HEK293T (cell line): ENCODE results near the gene WFDC5.
"Not testable (repeated sequence)": the region's sequence is repeated elsewhere in the genome, so short reads cannot be mapped to it uniquely, and the experiment has no call there.

ENCODE experiments used
- CTCF ChIA-PET: fragments of 350-600 bp; formaldehyde crosslinking; extraction: SDS; loops from one replicate; lab custom pipeline; 2021; ENCODE audit warnings: antibody characterized with exemption, inconsistent platforms; lab: Yijun Ruan, JAX
- POLR2A ChIA-PET: fragments of 350-600 bp; formaldehyde crosslinking; extraction: SDS; loops from one replicate; lab custom pipeline; 2020; ENCODE audit warnings: antibody characterized with exemption, inconsistent platforms; lab: Yijun Ruan, JAX
- DNase-seq: peaks from one replicate; pipeline ENCODE4 v3.0.0; 2012; ENCODE audit warnings: mixed read lengths; ENCODE audit errors: extremely low spot score
- ARNT ChIP-seq: fragments of 450-650 bp; IDR thresholded peaks from 2 replicates; pipeline ENCODE4 v1.6.1; 2017; ENCODE audit warnings: mild to moderate bottlenecking
- BHLHE40 ChIP-seq: fragments of 450-650 bp; IDR thresholded peaks from 2 replicates; pipeline ENCODE4 v1.6.1; 2016; ENCODE audit warnings: mild to moderate bottlenecking, moderate library complexity, borderline replicate concordance
- CTBP1 ChIP-seq: fragments of 450-650 bp; IDR thresholded peaks from 2 replicates; pipeline ENCODE4 v1.6.1; 2016; ENCODE audit warnings: borderline replicate concordance
- ELF4 ChIP-seq: fragments of 450-650 bp; IDR thresholded peaks from 2 replicates; pipeline ENCODE4 v1.6.1; 2017; ENCODE audit warnings: antibody characterized with exemption
- FOXA1 ChIP-seq: fragments of 450-650 bp; IDR thresholded peaks from 2 replicates; pipeline ENCODE4 v1.6.1; 2016; ENCODE audit warnings: mild to moderate bottlenecking
- FOXK2 ChIP-seq: fragments of 450-650 bp; IDR thresholded peaks from 2 replicates; pipeline ENCODE4 v1.6.1; 2016; ENCODE audit warnings: mild to moderate bottlenecking
- FOXM1 ChIP-seq: fragments of 450-650 bp; IDR thresholded peaks from 2 replicates; pipeline ENCODE4 v1.6.1; 2017; ENCODE audit warnings: mild to moderate bottlenecking, borderline replicate concordance
- HDGF ChIP-seq: fragments of 450-650 bp; IDR thresholded peaks from 2 replicates; pipeline ENCODE4 v1.6.1; 2017; ENCODE audit warnings: antibody characterized with exemption, borderline replicate concordance
- L3MBTL2 ChIP-seq: fragments of 450-650 bp; conservative IDR thresholded peaks from 2 replicates; pipeline ENCODE4 v1.6.1; 2016; ENCODE audit warnings: mild to moderate bottlenecking
- LEF1 ChIP-seq: fragments of 450-650 bp; IDR thresholded peaks from 2 replicates; pipeline ENCODE4 v1.6.1; 2017; ENCODE audit warnings: mild to moderate bottlenecking, borderline replicate concordance
- NFRKB ChIP-seq: fragments of 450-650 bp; IDR thresholded peaks from 2 replicates; pipeline ENCODE4 v1.6.1; 2016; ENCODE audit warnings: mild to moderate bottlenecking, moderate library complexity
- SP1 ChIP-seq: fragments of 450-650 bp; IDR thresholded peaks from 2 replicates; pipeline ENCODE4 v1.6.1; 2017
- SUZ12 ChIP-seq: fragments of 450-650 bp; IDR thresholded peaks from 2 replicates; pipeline ENCODE4 v1.6.1; 2016; ENCODE audit warnings: mild to moderate bottlenecking
- TARDBP ChIP-seq: fragments of 450-650 bp; IDR thresholded peaks from 2 replicates; pipeline ENCODE4 v1.6.1; 2016
- ZNF384 ChIP-seq: fragments of 450-650 bp; IDR thresholded peaks from 2 replicates; pipeline ENCODE4 v1.6.1; 2016
- TF ChIP-seq, protein P1 (sequence below): fragments of 450-650 bp; IDR thresholded peaks from 2 replicates; pipeline ENCODE4 v1.6.1; 2016

The WFDC5 gene

DNA sequence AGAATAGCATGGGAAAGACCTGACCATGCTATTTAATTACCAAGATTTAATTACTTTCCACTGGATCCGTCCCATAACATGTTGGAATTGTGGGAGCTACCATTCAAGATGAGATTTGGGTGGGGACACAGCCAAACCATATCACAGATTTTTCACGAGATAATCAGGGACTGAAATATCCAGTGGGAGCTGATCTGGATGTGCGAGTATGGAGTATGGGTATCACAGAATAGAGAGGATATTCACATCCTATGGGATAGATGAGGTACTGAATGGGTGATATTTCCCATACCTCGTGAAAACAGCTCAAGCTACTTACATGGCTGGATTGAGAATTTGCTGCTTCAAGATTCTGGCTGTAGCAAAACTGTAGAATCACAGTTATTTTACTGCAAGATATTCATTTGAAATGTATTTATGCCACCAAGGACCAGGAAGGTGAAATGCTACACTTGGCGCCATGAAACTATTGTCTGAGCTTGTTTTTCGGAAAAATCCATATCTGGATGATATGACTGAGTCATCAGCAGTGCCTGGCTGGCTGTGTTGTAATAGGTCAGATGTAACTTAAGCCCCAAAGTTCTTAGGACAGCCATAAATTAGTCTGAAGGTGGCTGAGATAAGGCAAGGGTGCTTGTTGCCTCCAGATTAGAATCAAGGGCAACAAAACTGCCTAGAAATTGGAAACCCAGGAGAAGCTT is 43.9 kb downstream of the WFDC5 start:
- CTCF ChIA-PET: interaction anchor here (0.8 to 2.7 kb wide), 4 partner anchors 23 to 42 kb away, joined by 3 to 12 read pairs (median 6); no protein-coding TSS in a partner anchor
- POLR2A ChIA-PET: interaction anchor here (0.5 to 0.6 kb wide), 2 partner anchors 29 to 36 kb away, joined by 3 read pairs; no protein-coding TSS in a partner anchor
- TF ChIP-seq FOXA1 (no peak), FOXK2 (no peak)
- peak; percentile 38 for DNase-seq

DNA sequence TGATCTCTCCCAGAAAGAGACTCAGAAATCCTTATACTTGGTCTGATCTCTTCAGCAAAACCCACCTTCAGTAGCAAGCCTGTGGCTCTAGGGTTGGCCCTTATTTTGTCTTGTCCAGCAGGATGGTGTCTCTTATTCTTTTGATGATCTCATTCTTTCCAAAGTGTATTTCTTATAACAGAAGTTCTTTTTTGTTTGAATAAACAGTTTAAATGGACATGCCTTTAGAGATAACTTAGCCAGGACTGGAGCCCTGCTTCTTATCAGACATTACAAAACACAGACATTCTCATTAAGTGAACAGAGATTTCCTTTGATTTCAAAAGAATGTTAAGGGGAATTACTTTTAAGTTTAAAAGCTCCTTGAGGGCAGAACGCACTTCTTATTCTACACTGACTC is 45.7 kb downstream of the WFDC5 start:
- no peak for DNase-seq
- ChIA-PET CTCF (no interaction called here), POLR2A (no interaction called here)
- TF ChIP-seq ARNT: no peak
- TF ChIP-seq TARDBP: no peak
- no peak for TF ChIP-seq SP1
- no peak for TF ChIP-seq ZNF384
- no peak for TF ChIP-seq L3MBTL2
- TF ChIP-seq FOXA1: no peak

DNA sequence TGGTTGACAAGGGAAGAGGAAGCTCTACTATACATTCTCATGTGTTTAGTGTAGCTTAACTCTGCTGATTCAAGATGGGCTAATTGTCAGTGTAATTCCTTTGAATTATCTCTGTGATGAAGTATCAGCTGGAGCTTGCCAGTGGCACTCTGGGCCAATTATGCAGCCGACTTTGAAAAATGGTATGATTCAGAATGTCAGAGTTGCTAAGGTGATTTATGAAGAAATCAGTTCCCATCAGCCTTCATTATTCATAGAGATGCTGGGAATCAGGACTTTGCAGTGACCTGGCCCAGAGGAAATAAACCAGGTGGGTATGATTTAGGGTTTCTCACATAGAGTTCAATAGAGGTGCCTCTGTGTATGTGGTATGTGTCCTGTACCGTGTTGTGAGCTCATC is 47.4 kb downstream of the WFDC5 start:
- CTCF ChIA-PET: no interaction called here
- no peak for DNase-seq
- POLR2A ChIA-PET: no interaction called here
- TF ChIP-seq SUZ12 (no peak), ELF4 (no peak), HDGF (no peak), ARNT (no peak), FOXA1 (no peak), FOXM1 (no peak), LEF1 (no peak), L3MBTL2 (no peak), TARDBP (no peak), NFRKB (no peak), ZNF384 (no peak), FOXK2 (no peak), CTBP1 (no peak), BHLHE40 (no peak), SP1 (no peak)
- TF ChIP-seq, protein P1, sequence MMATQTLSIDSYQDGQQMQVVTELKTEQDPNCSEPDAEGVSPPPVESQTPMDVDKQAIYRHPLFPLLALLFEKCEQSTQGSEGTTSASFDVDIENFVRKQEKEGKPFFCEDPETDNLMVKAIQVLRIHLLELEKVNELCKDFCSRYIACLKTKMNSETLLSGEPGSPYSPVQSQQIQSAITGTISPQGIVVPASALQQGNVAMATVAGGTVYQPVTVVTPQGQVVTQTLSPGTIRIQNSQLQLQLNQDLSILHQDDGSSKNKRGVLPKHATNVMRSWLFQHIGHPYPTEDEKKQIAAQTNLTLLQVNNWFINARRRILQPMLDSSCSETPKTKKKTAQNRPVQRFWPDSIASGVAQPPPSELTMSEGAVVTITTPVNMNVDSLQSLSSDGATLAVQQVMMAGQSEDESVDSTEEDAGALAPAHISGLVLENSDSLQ: no peak

DNA sequence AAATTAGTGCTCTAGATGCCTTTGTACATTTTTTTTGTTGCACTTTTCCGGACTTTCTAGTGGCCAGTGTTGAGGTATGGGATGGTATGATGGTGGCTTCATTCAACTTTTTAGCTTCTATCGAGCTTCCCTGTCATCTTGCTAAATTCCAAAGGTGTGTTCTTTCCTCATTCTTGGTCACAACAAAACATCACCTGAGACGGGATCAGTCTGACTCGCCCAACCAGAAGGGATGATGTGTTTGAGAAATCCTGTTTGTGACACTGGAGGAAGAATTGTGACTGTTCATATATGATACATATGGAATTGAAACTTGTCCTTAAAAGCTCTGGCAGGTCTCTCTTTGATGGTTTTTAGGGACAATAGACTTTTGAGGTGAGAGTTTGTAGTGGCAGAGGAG is 47.9 kb downstream of the WFDC5 start:
- CTCF ChIA-PET: no interaction called here
- POLR2A ChIA-PET: no interaction called here
- no peak for TF ChIP-seq ZNF384
- TF ChIP-seq, protein P1: no peak
- TF ChIP-seq ELF4: no peak
- TF ChIP-seq FOXM1: no peak
- TF ChIP-seq SP1: no peak
- no peak for TF ChIP-seq NFRKB
- TF ChIP-seq HDGF: no peak
- TF ChIP-seq CTBP1: no peak
- TF ChIP-seq FOXA1: no peak
- no peak for TF ChIP-seq BHLHE40
- no peak for TF ChIP-seq LEF1
- no peak for TF ChIP-seq TARDBP
- TF ChIP-seq ARNT: no peak
- no peak for TF ChIP-seq FOXK2
- TF ChIP-seq L3MBTL2: no peak
- no peak for TF ChIP-seq SUZ12
- DNase-seq: no peak

DNA sequence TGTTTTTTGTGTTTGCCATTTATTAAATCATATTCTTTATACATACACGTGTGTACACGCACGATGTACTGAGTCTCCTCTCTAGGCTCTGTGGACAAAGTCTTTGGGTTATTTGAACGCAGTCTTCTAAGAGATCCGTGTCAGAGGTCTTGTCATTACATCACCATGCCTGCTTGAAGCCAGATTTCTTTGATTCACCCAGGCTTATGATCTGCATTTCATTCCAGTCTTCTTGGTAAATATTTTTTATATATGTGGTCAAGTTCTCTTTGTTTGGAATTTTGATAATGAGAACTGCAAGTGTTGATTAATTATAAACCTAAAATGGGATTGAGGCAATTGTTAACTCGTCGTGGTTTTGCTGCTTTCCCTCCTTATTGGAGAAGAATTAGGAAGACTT is 48.6 kb downstream of the WFDC5 start:
- ChIA-PET CTCF (no interaction called here), POLR2A (no interaction called here)
- DNase-seq: no peak
- TF ChIP-seq FOXK2: no peak
- TF ChIP-seq CTBP1: no peak
- no peak for TF ChIP-seq SUZ12
- no peak for TF ChIP-seq SP1
- TF ChIP-seq LEF1: no peak

DNA sequence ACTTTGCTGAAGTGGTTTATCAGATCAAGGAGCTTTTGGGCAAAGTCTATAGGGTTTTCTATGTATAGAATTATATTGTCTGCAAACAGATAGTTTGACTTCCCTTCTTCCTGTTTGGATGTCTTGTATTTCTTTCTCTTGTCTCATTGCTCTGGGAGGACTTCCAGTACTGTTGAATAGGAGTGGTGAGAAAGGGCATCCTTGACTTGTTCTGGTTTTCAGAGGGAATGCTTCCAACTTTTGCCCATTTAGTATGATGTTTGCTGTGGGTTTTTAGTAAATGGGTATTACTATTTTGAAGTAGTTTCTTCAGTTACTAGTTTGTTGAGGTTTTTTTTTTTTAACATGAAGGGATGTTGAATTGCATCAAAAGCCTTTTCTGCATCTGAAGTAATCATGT is 50.2 kb downstream of the WFDC5 start:
- ChIA-PET POLR2A (no interaction called here), CTCF (no interaction called here)
- DNase-seq: no peak
- TF ChIP-seq FOXA1 (no peak), BHLHE40 (no peak), LEF1 (no peak), ELF4 (no peak), SUZ12 (no peak), SP1 (no peak), HDGF (no peak), ARNT (no peak)

DNA sequence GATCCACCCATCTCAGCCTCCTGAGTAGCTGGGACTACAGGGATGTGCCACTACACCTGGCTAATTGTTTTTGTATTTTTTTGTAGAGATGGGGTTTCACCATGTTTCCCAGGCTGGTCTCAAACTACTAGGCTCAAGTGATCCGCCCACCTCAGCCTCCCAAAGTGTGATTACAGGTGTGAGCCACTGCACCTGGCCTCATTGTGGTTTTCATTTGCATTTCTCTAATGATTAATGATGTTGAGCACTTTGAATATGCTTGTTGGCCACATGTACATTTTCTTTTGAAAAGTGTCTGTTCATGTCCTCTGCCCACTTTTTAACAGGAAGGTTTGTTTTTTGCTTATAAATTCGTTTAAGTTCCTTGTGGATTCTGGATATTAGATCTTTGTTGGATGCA is 51.9 kb downstream of the WFDC5 start:
- POLR2A ChIA-PET, DNase-seq, CTCF ChIA-PET: not testable (repeated sequence)
